GM11168 (cell line): Measurements from ENCODE around the gene SIRT7.
"Not testable (repeated sequence)": the region's sequence is repeated elsewhere in the genome, so short reads cannot be mapped to it uniquely, and the experiment has no call there.

ENCODE experiments used
- in situ Hi-C: fragments of 300-500 bp; cut with MboI; formaldehyde crosslinking; loops from one replicate; pipeline ENCODE4 v1.12.0; 2022; ENCODE audit warnings: low sequenced_read_pairs; ENCODE audit not compliant: unreplicated experiment

SIRT7 gene

GRCh38 chr17:81955058-81955681 is 37.2 kb upstream of the SIRT7 start:
- in situ Hi-C loops: no loop called here

GRCh38 chr17:81954131-81955057 is 36.4 kb upstream of the SIRT7 start:
- in situ Hi-C loops: no loop called here

- in situ Hi-C loops: not testable (repeated sequence)
Measured at GRCh38 chr17:81953443-81953842, 35.5 kb upstream of the SIRT7 start.

- in situ Hi-C loops: no loop called here
Measured at GRCh38 chr17:81952792-81953228, 34.8 kb upstream of the SIRT7 start.

GRCh38 chr17:81951785-81952684 is 34.1 kb upstream of the SIRT7 start:
- in situ Hi-C loops: no loop called here

GRCh38 chr17:81950501-81950900 is 32.5 kb upstream of the SIRT7 start:
- in situ Hi-C loops: no loop called here

- in situ Hi-C loops: no loop called here
Measured at GRCh38 chr17:81948635-81949378, 30.8 kb upstream of the SIRT7 start.

- in situ Hi-C loops: no loop called here
Measured at GRCh38 chr17:81947189-81947588, 29.2 kb upstream of the SIRT7 start, which contains the start of gene MYADML2. Gene MYADML2 (minus strand): TSS chr17:81947233. CDS start chr17:81941741, 5,492 bp downstream.

GRCh38 chr17:81944858-81945257 is 26.9 kb upstream of the SIRT7 start:
- in situ Hi-C loops: no loop called here

- in situ Hi-C loops: no loop called here
Measured at GRCh38 chr17:81942167-81942553, 24.2 kb upstream of the SIRT7 start.

- in situ Hi-C loops: no loop called here
Measured at GRCh38 chr17:81941484-81942166, 23.6 kb upstream of the SIRT7 start.

GRCh38 chr17:81940538-81941483 is 22.8 kb upstream of the SIRT7 start:
- in situ Hi-C loops: no loop called here

- in situ Hi-C loops: no loop called here
Measured at GRCh38 chr17:81939881-81940385, 22.0 kb upstream of the SIRT7 start.

- in situ Hi-C loops: no loop called here
Measured at GRCh38 chr17:81939218-81939617, 21.2 kb upstream of the SIRT7 start.

- in situ Hi-C loops: no loop called here
Measured at GRCh38 chr17:81935709-81936084, 17.7 kb upstream of the SIRT7 start.

GRCh38 chr17:81934850-81935708 is 17.1 kb upstream of the SIRT7 start:
- in situ Hi-C loops: no loop called here
